B cell (primary cell): ENCODE measurements around the gene CCDC70. TPM values are rescaled to one million over a fixed set of nuclear protein-coding genes. Genes with fewer than 3 reads are reported as not detected.

Experiments used
- ATAC-seq: fragments of 200-7000 bp; cut with Tn5 transposase; one replicate; pipeline ENCODE4 v1.10.0; 2021; ENCODE audit warnings: low read depth, mild to moderate bottlenecking, moderate number of reproducible peaks, moderate library complexity
- CTCF ChIA-PET: fragments of 350-600 bp; sonication (Branson Sonifier 250); formaldehyde crosslinking; loops from one replicate; lab custom pipeline; 2021; ENCODE audit warnings: antibody characterized with exemption, inconsistent platforms; lab: Charles Lee
- POLR2A ChIA-PET: fragments of 350-600 bp; sonication (Branson Sonifier 250); formaldehyde crosslinking; loops from one replicate; lab custom pipeline; 2021; ENCODE audit warnings: antibody characterized with exemption; lab: Charles Lee
- DNase-seq: peaks from one replicate; pipeline ENCODE4 v3.0.0; 2013
- H2AFZ ChIP-seq: 2 replicates; pipeline ENCODE4 v1.6.1; 2012; ENCODE audit warnings: mild to moderate bottlenecking, low read depth, low read length; ENCODE audit not compliant: insufficient read depth, poor library complexity, severe bottlenecking
- H3K27ac ChIP-seq, 2 donors: 1 replicate in 1 of 2; 2 replicates in 1 of 2; pipeline ENCODE4 v1.5.1; 2012 to 2013; ENCODE audit warnings: low read length in 2 of 2, mild to moderate bottlenecking in 2 of 2, moderate library complexity in 1 of 2
- H3K27me3 ChIP-seq, 4 experiments: fragments of 200-600 bp in 1 of 4; sonication (generic) in 1 of 4; replicated peaks in 1 of 4; 1 replicate in 2 of 4; 2 replicates in 2 of 4; pipeline versions ENCODE4 v1.6.1 to v1.7.0; 2013 to 2016; ENCODE audit warnings: low read length in 3 of 4, mild to moderate bottlenecking in 2 of 4, mixed read lengths in 1 of 4, moderate library complexity in 1 of 4; ENCODE audit not compliant: insufficient read depth in 4 of 4, control insufficient read depth in 3 of 4; ENCODE audit errors: control extremely low read depth in 1 of 4
- H3K36me3 ChIP-seq, 2 experiments: replicated peaks in 1 of 2; 1 replicate in 1 of 2; 2 replicates in 1 of 2; pipeline versions ENCODE4 v1.6.1 to v1.7.1; 2013; ENCODE audit warnings: low read length in 1 of 2; ENCODE audit not compliant: insufficient read depth in 2 of 2, control insufficient read depth in 1 of 2; ENCODE audit errors: control extremely low read depth in 1 of 2, extremely low read depth in 1 of 2
- H3K4me1 ChIP-seq, 2 donors: fragments of 200-600 bp in 1 of 2; sonication (generic) in 1 of 2; 1 replicate in 1 of 2; 2 replicates in 1 of 2; pipeline versions ENCODE4 v1.5.1 to v1.6.1; 2013 to 2017; ENCODE audit warnings: low read length in 2 of 2; ENCODE audit not compliant: control insufficient read depth in 2 of 2, insufficient read depth in 2 of 2
- H3K4me2 ChIP-seq: replicated peaks from 2 replicates; pipeline ENCODE3; 2012; ENCODE audit warnings: mild to moderate bottlenecking, low read depth, low read length; ENCODE audit not compliant: poor library complexity, severe bottlenecking
- H3K4me3 ChIP-seq, 5 experiments: fragments of 200-600 bp in 1 of 5; sonication (generic) in 1 of 5; 1 replicate in 3 of 5; 2 replicates in 2 of 5; pipeline versions ENCODE4 v1.5.1 to v1.7.0; 2011 to 2016; ENCODE audit warnings: low read length in 4 of 5, mild to moderate bottlenecking in 4 of 5, low read depth in 2 of 5, control low read depth in 1 of 5, moderate library complexity in 1 of 5; ENCODE audit not compliant: insufficient read depth in 1 of 5; ENCODE audit errors: control extremely low read depth in 1 of 5, extremely low read depth in 1 of 5
- H3K79me2 ChIP-seq: fragments of 200-600 bp; sonication (generic); one replicate; pipeline ENCODE4 v1.6.0; 2016; ENCODE audit warnings: low read length; ENCODE audit not compliant: control insufficient read depth, insufficient read depth
- H3K9ac ChIP-seq: fragments of 200-600 bp; sonication (generic); 2 replicates; pipeline ENCODE4 v1.6.1; 2017; ENCODE audit warnings: mild to moderate bottlenecking, low read length, moderate library complexity
- H3K9me3 ChIP-seq, 3 donors: one replicate each; pipeline versions ENCODE4 v1.6.1 to v1.7.1; 2013; ENCODE audit warnings: low read length in 2 of 3; ENCODE audit not compliant: control insufficient read depth in 2 of 3, insufficient read depth in 1 of 3; ENCODE audit errors: control extremely low read depth in 1 of 3
- H4K20me1 ChIP-seq: 2 replicates; pipeline ENCODE4 v1.6.0; 2012; ENCODE audit warnings: mild to moderate bottlenecking, low read length; ENCODE audit not compliant: insufficient read depth, control insufficient read depth, poor library complexity, severe bottlenecking
- H3K27ac Mint-ChIP-seq: one replicate; pipeline ENCODE4 v1.8.0; 2021; ENCODE audit warnings: mixed read lengths
- H3K27me3 Mint-ChIP-seq: one replicate; pipeline ENCODE4 v1.8.0; 2021; ENCODE audit warnings: mixed read lengths
- H3K4me1 Mint-ChIP-seq: one replicate; pipeline ENCODE4 v1.8.0; 2021; ENCODE audit warnings: mixed read lengths
- H3K4me3 Mint-ChIP-seq: one replicate; pipeline ENCODE4 v1.8.0; 2021; ENCODE audit warnings: mixed read lengths
- H3K9me3 Mint-ChIP-seq: one replicate; pipeline ENCODE4 v1.8.0; 2022; ENCODE audit warnings: mixed read lengths; ENCODE audit not compliant: insufficient read depth
- EZH2 ChIP-seq: IDR thresholded peaks from 2 replicates; pipeline ENCODE4 v1.6.1; 2012; ENCODE audit warnings: borderline replicate concordance, low read depth, mild to moderate bottlenecking, moderate library complexity, low read length; ENCODE audit not compliant: insufficient read depth, poor library complexity, severe bottlenecking
- WGBS: methylation state at CpG from one replicate; pipeline ENCODE4 v1.1.5; 2013; ENCODE audit warnings: missing lambda C conversion rate; ENCODE audit not compliant: insufficient coverage; 5-methylcytosine and 5-hydroxymethylcytosine counted together
- intact Hi-C: fragments of 100-400 bp; cut with micrococcal nuclease; formaldehyde crosslinking; loops from one replicate; pipeline ENCODE4 v1.10.0; 2022
- polyA plus RNA-seq: library from polyadenylated mRNA; depleted of rRNA; stranded (reverse); fragments of >200 nt; gene quantifications from 2 replicates; pipeline ENCODE4 v1.2.3, GENCODE V29; 2012
- total RNA-seq, 2 donors: library from RNA; stranded (reverse); fragments of 120-200 nt in 1 of 2; gene quantifications; 1 replicate in 1 of 2; 2 replicates in 1 of 2; pipeline versions ENCODE4 v1.2.3 to v1.2.4, GENCODE V29; 2013 to 2022
- TF ChIP-seq, protein P1 (sequence below): fragments of 200-600 bp; IDR thresholded peaks from one replicate; pipeline ENCODE4 v1.8.0; 2022; ENCODE audit warnings: antibody characterized with exemption, mild to moderate bottlenecking

Gene CCDC70
- total and polyA plus RNA-seq, 2 donors (not counting 1 experiment from before 2014, with no cell fraction given) = not detected

DNA sequence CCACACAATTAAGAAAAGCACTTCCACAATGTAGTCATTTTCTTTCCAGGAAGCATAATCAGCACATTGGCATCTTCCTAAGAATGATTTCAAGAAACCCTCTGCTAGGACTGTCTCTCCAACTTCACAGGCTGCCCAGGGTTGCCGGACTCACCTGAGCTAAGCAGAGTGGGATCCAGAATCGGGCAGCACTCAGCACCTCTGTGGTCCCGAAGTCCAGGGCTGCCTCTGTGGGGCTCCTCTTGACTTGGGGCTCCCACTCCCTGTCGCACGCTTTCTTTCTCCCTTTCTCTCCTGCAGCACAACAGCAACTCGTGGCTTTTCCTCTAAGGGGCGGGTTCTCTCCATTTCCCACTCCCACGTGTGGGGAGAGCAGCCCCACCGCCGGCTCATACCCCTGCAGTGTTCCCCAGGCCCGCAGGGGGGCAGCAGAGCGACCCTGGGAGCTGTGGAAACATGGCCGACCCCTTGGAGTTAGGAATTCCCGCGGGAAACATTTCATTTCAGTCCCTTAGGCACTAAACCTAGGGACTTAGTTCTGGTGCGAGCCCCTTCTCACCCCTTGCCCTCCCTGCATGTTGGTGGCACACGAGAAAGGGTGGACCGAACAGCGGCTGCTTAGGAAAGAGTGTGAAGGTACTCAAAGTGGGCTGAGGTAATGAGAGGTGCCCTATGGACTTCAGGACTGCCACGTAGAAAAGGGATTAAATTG, 16.8 kb upstream of the CCDC70 start, which contains the start of gene TMEM272:
Gene TMEM272, minus strand, starts transcription at position 316 of the 712 bp plus-strand sequence. CDS start 6,647 bp downstream, outside the sequence.
- H3K9me3 Mint-ChIP-seq = no peaks in the 10 kb centered on the region
- H2AFZ ChIP-seq = peak within 1 kb of the TSS; percentile 12
- peak within 1 kb of the TSS; percentile 7 for H3K4me2 ChIP-seq
- H3K9ac ChIP-seq = no peak within 1 kb of the TSS
- ATAC-seq (peak; percentile 71), DNase-seq (peak; percentile 56)
- peaks cover 0 to 8% (median 0%) of the 10 kb centered on the region in 4 experiments for H3K27me3 ChIP-seq
- intact Hi-C loops = loop anchor here (1.0 kb wide), 1 partner anchor 282 kb away; no protein-coding TSS in a partner anchor
- ChIA-PET CTCF (interaction anchor here (1.1 to 3.4 kb wide), 8 partner anchors 9 to 355 kb away, joined by 3 to 12 read pairs (median 6); no protein-coding TSS in a partner anchor), POLR2A (no interaction called here)
- peaks cover 5% of the 10 kb centered on the region for H3K4me1 Mint-ChIP-seq
- no peaks in the 10 kb centered on the region for H4K20me1 ChIP-seq
- TF ChIP-seq EZH2 = no peak
- TF ChIP-seq, protein P1, sequence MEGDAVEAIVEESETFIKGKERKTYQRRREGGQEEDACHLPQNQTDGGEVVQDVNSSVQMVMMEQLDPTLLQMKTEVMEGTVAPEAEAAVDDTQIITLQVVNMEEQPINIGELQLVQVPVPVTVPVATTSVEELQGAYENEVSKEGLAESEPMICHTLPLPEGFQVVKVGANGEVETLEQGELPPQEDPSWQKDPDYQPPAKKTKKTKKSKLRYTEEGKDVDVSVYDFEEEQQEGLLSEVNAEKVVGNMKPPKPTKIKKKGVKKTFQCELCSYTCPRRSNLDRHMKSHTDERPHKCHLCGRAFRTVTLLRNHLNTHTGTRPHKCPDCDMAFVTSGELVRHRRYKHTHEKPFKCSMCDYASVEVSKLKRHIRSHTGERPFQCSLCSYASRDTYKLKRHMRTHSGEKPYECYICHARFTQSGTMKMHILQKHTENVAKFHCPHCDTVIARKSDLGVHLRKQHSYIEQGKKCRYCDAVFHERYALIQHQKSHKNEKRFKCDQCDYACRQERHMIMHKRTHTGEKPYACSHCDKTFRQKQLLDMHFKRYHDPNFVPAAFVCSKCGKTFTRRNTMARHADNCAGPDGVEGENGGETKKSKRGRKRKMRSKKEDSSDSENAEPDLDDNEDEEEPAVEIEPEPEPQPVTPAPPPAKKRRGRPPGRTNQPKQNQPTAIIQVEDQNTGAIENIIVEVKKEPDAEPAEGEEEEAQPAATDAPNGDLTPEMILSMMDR = peak; percentile 82
- H3K79me2 ChIP-seq = no peaks in the 10 kb centered on the region
- no peak within 1 kb of the TSS for H3K4me3 ChIP-seq
- no peaks in the 10 kb centered on the region for H3K9me3 ChIP-seq
- H3K36me3 ChIP-seq = no peaks in the 10 kb centered on the region
- no peak within 1 kb of the TSS for H3K27ac Mint-ChIP-seq
- H3K4me1 ChIP-seq = peaks cover 0 to 6% of the 10 kb centered on the region in 2 donors
- H3K27me3 Mint-ChIP-seq = peaks cover 16% of the 10 kb centered on the region
- 40% methylated on average over 19 of the region's 20 CpGs for WGBS
- no peak within 1 kb of the TSS for H3K4me3 Mint-ChIP-seq
- no peak within 1 kb of the TSS for H3K27ac ChIP-seq
